Measurements from ENCODE around the gene TMEM31.
"Not testable (repeated sequence)": the region's sequence is repeated elsewhere in the genome, so short reads cannot be mapped to it uniquely, and the experiment has no call there.

TMEM31 gene

GRCh38 chrX:103739421-103739820, 28.7 kb downstream of the TMEM31 start:
- no peaks in the 10 kb centered on the region for H3K27me3 Mint-ChIP-seq (ENCODE audit: low read depth)
- H3K4me1 Mint-ChIP-seq (ENCODE audit: low read depth): peaks cover 1% of the 10 kb centered on the region
- H3K9me3 Mint-ChIP-seq: no peaks in the 10 kb centered on the region
- no peak overlapping the region for H3K27ac Mint-ChIP-seq
- no peaks in the 10 kb centered on the region for H3K36me3 Mint-ChIP-seq (ENCODE audit: low read depth)
- no peak overlapping the region for H3K4me3 Mint-ChIP-seq

GRCh38 chrX:103741879-103742278, 31.2 kb downstream of the TMEM31 start:
- Mint-ChIP-seq H3K36me3 (ENCODE audit: low read depth) (no peaks in the 10 kb centered on the region), H3K4me1 (ENCODE audit: low read depth) (no peaks in the 10 kb centered on the region), H3K9me3 (no peaks in the 10 kb centered on the region), H3K4me3 (no peak overlapping the region), H3K27ac (no peak overlapping the region), H3K27me3 (ENCODE audit: low read depth) (no peaks in the 10 kb centered on the region)

- Mint-ChIP-seq H3K4me1 (ENCODE audit: low read depth) (no peaks in the 10 kb centered on the region), H3K9me3 (no peaks in the 10 kb centered on the region), H3K36me3 (ENCODE audit: low read depth) (no peaks in the 10 kb centered on the region), H3K4me3 (no peak overlapping the region), H3K27ac (no peak overlapping the region), H3K27me3 (ENCODE audit: low read depth) (no peaks in the 10 kb centered on the region)
Measured at GRCh38 chrX:103742339-103742738, 31.6 kb downstream of the TMEM31 start.

GRCh38 chrX:103747163-103747562, 36.5 kb downstream of the TMEM31 start:
- no peaks in the 10 kb centered on the region for H3K4me1 Mint-ChIP-seq (ENCODE audit: low read depth)
- H3K9me3 Mint-ChIP-seq: no peaks in the 10 kb centered on the region
- no peaks in the 10 kb centered on the region for H3K27me3 Mint-ChIP-seq (ENCODE audit: low read depth)
- H3K27ac Mint-ChIP-seq: no peak overlapping the region
- H3K36me3 Mint-ChIP-seq (ENCODE audit: low read depth): no peaks in the 10 kb centered on the region
- no peak overlapping the region for H3K4me3 Mint-ChIP-seq

- no peak overlapping the region for H3K4me3 Mint-ChIP-seq
- H3K9me3 Mint-ChIP-seq: peaks cover 4% of the 10 kb centered on the region
- no peaks in the 10 kb centered on the region for H3K27me3 Mint-ChIP-seq (ENCODE audit: low read depth)
- H3K4me1 Mint-ChIP-seq (ENCODE audit: low read depth): no peaks in the 10 kb centered on the region
- H3K27ac Mint-ChIP-seq: no peak overlapping the region
- H3K36me3 Mint-ChIP-seq (ENCODE audit: low read depth): no peaks in the 10 kb centered on the region
Measured at GRCh38 chrX:103754401-103754800, 43.7 kb downstream of the TMEM31 start.

- Mint-ChIP-seq H3K27me3 (ENCODE audit: low read depth) (no peaks in the 10 kb centered on the region), H3K36me3 (ENCODE audit: low read depth) (no peaks in the 10 kb centered on the region), H3K9me3 (peaks cover 4% of the 10 kb centered on the region), H3K4me3 (no peak overlapping the region), H3K4me1 (ENCODE audit: low read depth) (no peaks in the 10 kb centered on the region), H3K27ac (no peak overlapping the region)
Measured at GRCh38 chrX:103756736-103757135, 46.0 kb downstream of the TMEM31 start.

- Mint-ChIP-seq H3K4me3 (no peak overlapping the region), H3K9me3 (peaks cover 4% of the 10 kb centered on the region), H3K4me1 (ENCODE audit: low read depth) (no peaks in the 10 kb centered on the region), H3K27me3 (ENCODE audit: low read depth) (no peaks in the 10 kb centered on the region), H3K36me3 (ENCODE audit: low read depth) (no peaks in the 10 kb centered on the region), H3K27ac (no peak overlapping the region)
Measured at GRCh38 chrX:103758555-103758954, 47.8 kb downstream of the TMEM31 start.

GRCh38 chrX:103763541-103763940, 52.8 kb downstream of the TMEM31 start:
- not testable (repeated sequence) for H3K4me1 Mint-ChIP-seq (ENCODE audit: low read depth); H3K36me3 Mint-ChIP-seq (ENCODE audit: low read depth); H3K27ac Mint-ChIP-seq; H3K4me3 Mint-ChIP-seq; H3K27me3 Mint-ChIP-seq (ENCODE audit: low read depth); H3K9me3 Mint-ChIP-seq
